A549 (cell line): ENCODE results near the gene RPL7A.

Source experiments
- BHLHE40 ChIP-seq: IDR thresholded peaks from 2 replicates; pipeline ENCODE4 v1.6.1; 2012; ENCODE audit warnings: low read depth, low read length, inconsistent platforms
- CEBPB ChIP-seq, 2 experiments: fragments of >200 bp in 1 of 2; sonication (Bioruptor Twin) in 1 of 2; formaldehyde crosslinking in 1 of 2; IDR thresholded peaks; 2 replicates each; pipeline ENCODE4 v1.6.1; 2012 to 2016
- CHD4 ChIP-seq: fragments of 200-600 bp; sonication (generic); IDR thresholded peaks from 2 replicates; pipeline ENCODE4 v1.6.1; 2016; ENCODE audit warnings: antibody characterized with exemption, mild to moderate bottlenecking, borderline replicate concordance
- CTCF ChIP-seq: fragments of >200 bp; sonication (Bioruptor Twin); formaldehyde crosslinking; IDR thresholded peaks from 3 replicates; pipeline ENCODE4 v1.5.1; 2016
- FOXS1 ChIP-seq: fragments of 250-450 bp; sonication (Bioruptor Pico); IDR thresholded peaks from 2 replicates; pipeline ENCODE4 v1.5.0; 2020; ENCODE audit warnings: mild to moderate bottlenecking, moderate library complexity
- MAFK ChIP-seq: fragments of 450-650 bp; IDR thresholded peaks from 2 replicates; pipeline ENCODE4 v1.6.1; 2014; ENCODE audit not compliant: partially characterized antibody
- POLR2A ChIP-seq: IDR thresholded peaks from 2 replicates; pipeline ENCODE4 v1.6.1; 2012; ENCODE audit warnings: mild to moderate bottlenecking, low read length
- SMC3 ChIP-seq: fragments of >200 bp; sonication (Bioruptor Twin); formaldehyde crosslinking; IDR thresholded peaks from 3 replicates; pipeline ENCODE4 v1.6.1; 2018; ENCODE audit warnings: inconsistent platforms

- TF ChIP-seq CEBPB (IDR thresholded peaks at IDR 0.05) (no peak), CTCF (no peak), FOXS1 (no peak), MAFK (no peak), SMC3 (no peak), POLR2A (no peak), BHLHE40 (no peak), CHD4 (no peak)
These were observed 49.9 kb downstream of the RPL7A start for GRCh38 chr9:133397895-133398294.
